Measurements from ENCODE around the gene PALS1.

Gene PALS1

GRCh38 chr14:67241411-67242167 lies at the start of gene PALS1:
Gene PALS1, plus strand, starts transcription at chr14:67241435. Its CDS starts 37,736 bp downstream, at chr14:67279171.
- H3K4me3 ChIP-seq (ENCODE audit: low read depth, low read length) = peak within 1 kb of the TSS; percentile 86
- DNase-seq (ENCODE audit: low read depth) = no peak
- TF ChIP-seq POLR2A (IDR thresholded peaks at IDR 0.05; ENCODE audit: extremely low read depth, insufficient read length) (no peak), CTCF (IDR thresholded peaks at IDR 0.05; ENCODE audit: low read depth, low read length) (no peak), MAX (IDR thresholded peaks at IDR 0.05; ENCODE audit: low read depth, low read length) (no peak), MYC (IDR thresholded peaks at IDR 0.05; ENCODE audit: low read depth, low read length) (no peak)

GRCh38 chr14:67191768-67192290 lies 49.4 kb upstream of the PALS1 start:
- DNase-seq (ENCODE audit: low read depth) = no peak
- no peak overlapping the region for H3K4me3 ChIP-seq (ENCODE audit: low read depth, low read length)
- no peak for TF ChIP-seq CTCF (IDR thresholded peaks at IDR 0.05; ENCODE audit: low read depth, low read length)

- DNase-seq (ENCODE audit: low read depth) = no peak
- TF ChIP-seq MYC (IDR thresholded peaks at IDR 0.05; ENCODE audit: low read depth, low read length) (no peak), POLR2A (IDR thresholded peaks at IDR 0.05; ENCODE audit: extremely low read depth, insufficient read length) (no peak), CTCF (IDR thresholded peaks at IDR 0.05; ENCODE audit: low read depth, low read length) (no peak), MAX (IDR thresholded peaks at IDR 0.05; ENCODE audit: low read depth, low read length) (no peak)
Observed at GRCh38 chr14:67192366-67192765, 48.9 kb upstream of the PALS1 start.

GRCh38 chr14:67195279-67195678 lies 46.0 kb upstream of the PALS1 start:
- H3K4me3 ChIP-seq (ENCODE audit: low read depth, low read length) = no peak overlapping the region
- DNase-seq (ENCODE audit: low read depth) = no peak
- TF ChIP-seq MYC (IDR thresholded peaks at IDR 0.05; ENCODE audit: low read depth, low read length) = no peak

More at GRCh38 chr14:67192366-67192765, 48.9 kb upstream of the PALS1 start:
- H3K4me3 ChIP-seq (ENCODE audit: low read depth, low read length) = no peak overlapping the region

- DNase-seq (ENCODE audit: low read depth) = no peak
- no peak overlapping the region for H3K4me3 ChIP-seq (ENCODE audit: low read depth, low read length)
Observed at GRCh38 chr14:67199016-67199415, 42.2 kb upstream of the PALS1 start.

GRCh38 chr14:67207810-67208209 lies 33.4 kb upstream of the PALS1 start:
- no peak overlapping the region for H3K4me3 ChIP-seq (ENCODE audit: low read depth, low read length)
- TF ChIP-seq POLR2A (IDR thresholded peaks at IDR 0.05; ENCODE audit: extremely low read depth, insufficient read length) = no peak
- no peak for TF ChIP-seq MYC (IDR thresholded peaks at IDR 0.05; ENCODE audit: low read depth, low read length)
- no peak for DNase-seq (ENCODE audit: low read depth)

More at GRCh38 chr14:67199016-67199415, 42.2 kb upstream of the PALS1 start:
- TF ChIP-seq CTCF (IDR thresholded peaks at IDR 0.05; ENCODE audit: low read depth, low read length) (no peak), MAX (IDR thresholded peaks at IDR 0.05; ENCODE audit: low read depth, low read length) (no peak), POLR2A (IDR thresholded peaks at IDR 0.05; ENCODE audit: extremely low read depth, insufficient read length) (no peak), MYC (IDR thresholded peaks at IDR 0.05; ENCODE audit: low read depth, low read length) (no peak)

GRCh38 chr14:67218126-67218525 lies 23.1 kb upstream of the PALS1 start:
- DNase-seq (ENCODE audit: low read depth) = no peak
- TF ChIP-seq POLR2A (IDR thresholded peaks at IDR 0.05; ENCODE audit: extremely low read depth, insufficient read length) (no peak), CTCF (IDR thresholded peaks at IDR 0.05; ENCODE audit: low read depth, low read length) (no peak)
- H3K4me3 ChIP-seq (ENCODE audit: low read depth, low read length) = no peak overlapping the region

All from NB4 (cell line).